Measurements from ENCODE around the gene ATP5F1E.

DNA sequence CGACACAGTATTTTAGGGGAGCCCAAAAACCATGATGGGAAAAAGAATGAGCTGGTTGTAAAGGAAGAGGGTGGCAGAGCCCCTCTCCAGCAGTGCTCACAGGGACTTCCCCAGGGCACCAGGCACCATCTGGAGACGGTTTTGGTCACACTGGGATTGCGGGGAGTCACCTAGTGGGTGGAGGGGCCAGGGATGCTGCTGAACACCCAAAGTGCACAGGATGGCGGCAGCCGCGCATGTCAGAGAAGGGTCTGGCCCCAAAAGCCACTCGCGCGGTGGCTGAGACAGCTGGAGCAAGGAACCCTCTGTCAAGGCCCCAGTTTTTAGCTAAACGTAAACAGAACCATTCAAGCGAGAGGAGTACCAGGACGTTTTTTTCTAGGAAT, 35.9 kb downstream of the ATP5F1E start:
- TF ChIP-seq POLR2A (IDR thresholded peaks at IDR 0.05) (no peak), EP300 (IDR thresholded peaks at IDR 0.05; ENCODE audit: low read depth) (no peak)
- TF ChIP-seq, protein P1, sequence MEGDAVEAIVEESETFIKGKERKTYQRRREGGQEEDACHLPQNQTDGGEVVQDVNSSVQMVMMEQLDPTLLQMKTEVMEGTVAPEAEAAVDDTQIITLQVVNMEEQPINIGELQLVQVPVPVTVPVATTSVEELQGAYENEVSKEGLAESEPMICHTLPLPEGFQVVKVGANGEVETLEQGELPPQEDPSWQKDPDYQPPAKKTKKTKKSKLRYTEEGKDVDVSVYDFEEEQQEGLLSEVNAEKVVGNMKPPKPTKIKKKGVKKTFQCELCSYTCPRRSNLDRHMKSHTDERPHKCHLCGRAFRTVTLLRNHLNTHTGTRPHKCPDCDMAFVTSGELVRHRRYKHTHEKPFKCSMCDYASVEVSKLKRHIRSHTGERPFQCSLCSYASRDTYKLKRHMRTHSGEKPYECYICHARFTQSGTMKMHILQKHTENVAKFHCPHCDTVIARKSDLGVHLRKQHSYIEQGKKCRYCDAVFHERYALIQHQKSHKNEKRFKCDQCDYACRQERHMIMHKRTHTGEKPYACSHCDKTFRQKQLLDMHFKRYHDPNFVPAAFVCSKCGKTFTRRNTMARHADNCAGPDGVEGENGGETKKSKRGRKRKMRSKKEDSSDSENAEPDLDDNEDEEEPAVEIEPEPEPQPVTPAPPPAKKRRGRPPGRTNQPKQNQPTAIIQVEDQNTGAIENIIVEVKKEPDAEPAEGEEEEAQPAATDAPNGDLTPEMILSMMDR (IDR thresholded peaks at IDR 0.05), result no peak

Measured in transverse colon (tissue), 3 donors.